WERI-Rb-1 (cell line): ENCODE results near the gene IER2.
A peak's percentile ranks its signal among the peaks of the same experiment; 100 is the strongest.

Experiments used
- DNase-seq: peaks from one replicate; pipeline ENCODE4 v3.0.0-alpha.2; 2020
- H3K27ac ChIP-seq: fragments of 250-450 bp; sonication (Bioruptor Pico); 2 replicates; pipeline ENCODE4 v1.5.1; 2020; ENCODE audit warnings: mild to moderate bottlenecking, moderate library complexity
- H3K27me3 ChIP-seq: fragments of 250-450 bp; sonication (Bioruptor Pico); 2 replicates; pipeline ENCODE4 v1.5.1; 2021; ENCODE audit warnings: mild to moderate bottlenecking, low read depth, moderate library complexity; ENCODE audit not compliant: insufficient read depth, severe bottlenecking
- H3K36me3 ChIP-seq: fragments of 250-450 bp; sonication (Bioruptor Pico); 2 replicates; pipeline ENCODE4 v1.5.1; 2020; ENCODE audit warnings: mild to moderate bottlenecking, moderate library complexity
- H3K4me3 ChIP-seq: 2 replicates; pipeline ENCODE4 v1.5.1; 2011; ENCODE audit warnings: low read depth, mild to moderate bottlenecking, control low read depth, low read length
- H3K9me3 ChIP-seq: fragments of 250-450 bp; sonication (Bioruptor Pico); 2 replicates; pipeline ENCODE4 v1.5.1; 2021; ENCODE audit warnings: mild to moderate bottlenecking, moderate library complexity; ENCODE audit not compliant: severe bottlenecking
- TF ChIP-seq, protein P1 (sequence below): IDR thresholded peaks from 2 replicates; pipeline ENCODE4 v1.5.1; 2011; ENCODE audit warnings: low read depth, mild to moderate bottlenecking, control low read depth, inconsistent platforms, low read length

Gene IER2

GRCh38 chr19:13103581-13104359 is 46.4 kb upstream of the IER2 start:
- Histone ChIP-seq H3K4me3 (no peak overlapping the region), H3K27me3 (no peaks in the 10 kb centered on the region), H3K27ac (no peak overlapping the region), H3K9me3 (no peaks in the 10 kb centered on the region), H3K36me3 (peaks cover 6% of the 10 kb centered on the region)
- TF ChIP-seq, protein P1, sequence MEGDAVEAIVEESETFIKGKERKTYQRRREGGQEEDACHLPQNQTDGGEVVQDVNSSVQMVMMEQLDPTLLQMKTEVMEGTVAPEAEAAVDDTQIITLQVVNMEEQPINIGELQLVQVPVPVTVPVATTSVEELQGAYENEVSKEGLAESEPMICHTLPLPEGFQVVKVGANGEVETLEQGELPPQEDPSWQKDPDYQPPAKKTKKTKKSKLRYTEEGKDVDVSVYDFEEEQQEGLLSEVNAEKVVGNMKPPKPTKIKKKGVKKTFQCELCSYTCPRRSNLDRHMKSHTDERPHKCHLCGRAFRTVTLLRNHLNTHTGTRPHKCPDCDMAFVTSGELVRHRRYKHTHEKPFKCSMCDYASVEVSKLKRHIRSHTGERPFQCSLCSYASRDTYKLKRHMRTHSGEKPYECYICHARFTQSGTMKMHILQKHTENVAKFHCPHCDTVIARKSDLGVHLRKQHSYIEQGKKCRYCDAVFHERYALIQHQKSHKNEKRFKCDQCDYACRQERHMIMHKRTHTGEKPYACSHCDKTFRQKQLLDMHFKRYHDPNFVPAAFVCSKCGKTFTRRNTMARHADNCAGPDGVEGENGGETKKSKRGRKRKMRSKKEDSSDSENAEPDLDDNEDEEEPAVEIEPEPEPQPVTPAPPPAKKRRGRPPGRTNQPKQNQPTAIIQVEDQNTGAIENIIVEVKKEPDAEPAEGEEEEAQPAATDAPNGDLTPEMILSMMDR, result no peak
- DNase-seq, result no peak

- peaks cover 6% of the 10 kb centered on the region for H3K36me3 ChIP-seq
- H3K27ac ChIP-seq, result no peak overlapping the region
- DNase-seq, result peak; percentile 56
- no peaks in the 10 kb centered on the region for H3K27me3 ChIP-seq
- H3K9me3 ChIP-seq, result no peaks in the 10 kb centered on the region
- no peak overlapping the region for H3K4me3 ChIP-seq
- TF ChIP-seq, protein P1, result peak; percentile 98
Observed at GRCh38 chr19:13104360-13104847, 45.8 kb upstream of the IER2 start.

GRCh38 chr19:13104848-13105711 is 45.1 kb upstream of the IER2 start:
- H3K36me3 ChIP-seq, result peaks cover 6% of the 10 kb centered on the region
- DNase-seq, result no peak
- TF ChIP-seq, protein P1, result no peak
- no peaks in the 10 kb centered on the region for H3K9me3 ChIP-seq
- H3K27ac ChIP-seq, result no peak overlapping the region
- no peaks in the 10 kb centered on the region for H3K27me3 ChIP-seq
- no peak overlapping the region for H3K4me3 ChIP-seq

DNA sequence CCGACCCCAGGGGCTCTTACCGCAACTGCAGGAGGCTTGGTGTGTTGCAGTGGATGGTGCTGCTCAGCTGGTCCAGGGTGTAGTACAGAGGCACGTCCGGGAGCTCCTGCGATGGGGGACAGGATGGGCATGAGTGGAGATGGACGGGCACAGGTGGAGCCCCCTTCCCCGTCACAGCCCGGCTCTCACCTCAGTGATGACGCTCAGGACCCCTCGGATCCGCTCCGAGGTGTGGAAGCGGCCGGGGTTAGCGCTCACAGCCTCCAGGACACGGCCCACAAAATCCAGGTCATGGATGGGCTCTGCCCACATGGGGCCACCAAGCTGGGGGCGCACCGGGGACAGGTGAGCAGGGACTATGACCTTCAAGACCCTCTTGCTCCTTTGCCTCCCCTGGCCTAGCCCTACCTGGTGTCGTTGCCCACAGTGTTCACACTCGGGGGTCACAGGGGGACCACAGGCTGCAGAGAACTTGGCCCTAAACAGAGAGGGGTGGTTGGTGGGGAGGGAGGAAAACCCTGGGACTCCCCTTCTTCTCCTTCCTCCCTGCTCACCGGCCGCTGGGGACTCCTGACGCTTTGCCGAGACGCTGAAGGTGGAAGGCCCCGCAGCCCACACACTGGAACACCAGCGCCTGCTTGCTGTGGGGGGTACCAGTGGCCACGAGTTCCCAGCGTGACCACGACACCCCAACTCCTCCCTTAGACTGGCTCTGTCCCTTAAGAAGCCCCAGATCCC is 40.7 kb upstream of the IER2 start:
- H3K4me3 ChIP-seq, result no peak overlapping the region
- TF ChIP-seq, protein P1, result no peak
- no peak overlapping the region for H3K27ac ChIP-seq
- DNase-seq, result no peak
- H3K9me3 ChIP-seq, result no peaks in the 10 kb centered on the region
- no peaks in the 10 kb centered on the region for H3K27me3 ChIP-seq
- peaks cover 37% of the 10 kb centered on the region for H3K36me3 ChIP-seq

- H3K36me3 ChIP-seq, result peaks cover 43% of the 10 kb centered on the region
Observed at GRCh38 chr19:13110099-13110610, 40.1 kb upstream of the IER2 start.

More at GRCh38 chr19:13110099-13110610, 40.1 kb upstream of the IER2 start:
- Histone ChIP-seq H3K27me3 (no peaks in the 10 kb centered on the region), H3K9me3 (no peaks in the 10 kb centered on the region), H3K4me3 (no peak overlapping the region), H3K27ac (no peak overlapping the region)
- DNase-seq, result no peak
- TF ChIP-seq, protein P1, result no peak
